ENCODE results near the gene UGT3A2.

The UGT3A2 gene, protein sequence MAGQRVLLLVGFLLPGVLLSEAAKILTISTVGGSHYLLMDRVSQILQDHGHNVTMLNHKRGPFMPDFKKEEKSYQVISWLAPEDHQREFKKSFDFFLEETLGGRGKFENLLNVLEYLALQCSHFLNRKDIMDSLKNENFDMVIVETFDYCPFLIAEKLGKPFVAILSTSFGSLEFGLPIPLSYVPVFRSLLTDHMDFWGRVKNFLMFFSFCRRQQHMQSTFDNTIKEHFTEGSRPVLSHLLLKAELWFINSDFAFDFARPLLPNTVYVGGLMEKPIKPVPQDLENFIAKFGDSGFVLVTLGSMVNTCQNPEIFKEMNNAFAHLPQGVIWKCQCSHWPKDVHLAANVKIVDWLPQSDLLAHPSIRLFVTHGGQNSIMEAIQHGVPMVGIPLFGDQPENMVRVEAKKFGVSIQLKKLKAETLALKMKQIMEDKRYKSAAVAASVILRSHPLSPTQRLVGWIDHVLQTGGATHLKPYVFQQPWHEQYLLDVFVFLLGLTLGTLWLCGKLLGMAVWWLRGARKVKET

GRCh38 chr5:36066540-36067210, at the start of gene UGT3A2:
TSS of gene UGT3A2 (minus strand) at chr5:36066882. CDS start at chr5:36066789, 93 bp downstream.
- TF ChIP-seq, protein P1, sequence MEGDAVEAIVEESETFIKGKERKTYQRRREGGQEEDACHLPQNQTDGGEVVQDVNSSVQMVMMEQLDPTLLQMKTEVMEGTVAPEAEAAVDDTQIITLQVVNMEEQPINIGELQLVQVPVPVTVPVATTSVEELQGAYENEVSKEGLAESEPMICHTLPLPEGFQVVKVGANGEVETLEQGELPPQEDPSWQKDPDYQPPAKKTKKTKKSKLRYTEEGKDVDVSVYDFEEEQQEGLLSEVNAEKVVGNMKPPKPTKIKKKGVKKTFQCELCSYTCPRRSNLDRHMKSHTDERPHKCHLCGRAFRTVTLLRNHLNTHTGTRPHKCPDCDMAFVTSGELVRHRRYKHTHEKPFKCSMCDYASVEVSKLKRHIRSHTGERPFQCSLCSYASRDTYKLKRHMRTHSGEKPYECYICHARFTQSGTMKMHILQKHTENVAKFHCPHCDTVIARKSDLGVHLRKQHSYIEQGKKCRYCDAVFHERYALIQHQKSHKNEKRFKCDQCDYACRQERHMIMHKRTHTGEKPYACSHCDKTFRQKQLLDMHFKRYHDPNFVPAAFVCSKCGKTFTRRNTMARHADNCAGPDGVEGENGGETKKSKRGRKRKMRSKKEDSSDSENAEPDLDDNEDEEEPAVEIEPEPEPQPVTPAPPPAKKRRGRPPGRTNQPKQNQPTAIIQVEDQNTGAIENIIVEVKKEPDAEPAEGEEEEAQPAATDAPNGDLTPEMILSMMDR (IDR thresholded peaks at IDR 0.05; ENCODE audit: unreplicated experiment in 3 of 3), result no peak
- H3K9me3 Mint-ChIP-seq, result no peaks in the 10 kb centered on the region
- H3K27ac Mint-ChIP-seq, result no peak within 1 kb of the TSS
- peak within 1 kb of the TSS; percentile 72 to 77 (median 76) for H3K4me3 Mint-ChIP-seq
- H3K36me3 Mint-ChIP-seq (ENCODE audit: low read depth), result no peaks in the 10 kb centered on the region
- peaks cover 37% of the 10 kb centered on the region for H3K27me3 Mint-ChIP-seq (ENCODE audit: low read depth)
- H3K4me1 Mint-ChIP-seq, result peaks cover 6% of the 10 kb centered on the region

GRCh38 chr5:36111238-36111637, 44.6 kb upstream of the UGT3A2 start:
- TF ChIP-seq, protein P1 (IDR thresholded peaks at IDR 0.05; ENCODE audit: unreplicated experiment in 3 of 3), result no peak
- Mint-ChIP-seq H3K27ac (no peak overlapping the region), H3K9me3 (no peaks in the 10 kb centered on the region), H3K27me3 (ENCODE audit: low read depth) (no peaks in the 10 kb centered on the region), H3K36me3 (ENCODE audit: low read depth) (peaks cover 26% of the 10 kb centered on the region), H3K4me3 (no peak overlapping the region), H3K4me1 (no peaks in the 10 kb centered on the region)

- H3K27ac Mint-ChIP-seq, result no peak overlapping the region
- H3K9me3 Mint-ChIP-seq, result no peaks in the 10 kb centered on the region
Measured at GRCh38 chr5:36108758-36109460, 42.2 kb upstream of the UGT3A2 start.

GRCh38 chr5:36105819-36106218, 39.1 kb upstream of the UGT3A2 start:
- Mint-ChIP-seq H3K27ac (peak overlapping the region; percentile 1 to 10 (median 4)), H3K4me1 (no peaks in the 10 kb centered on the region), H3K4me3 (peak overlapping the region in 1 of 3 experiments; percentile 3), H3K36me3 (ENCODE audit: low read depth) (peaks cover 31% of the 10 kb centered on the region), H3K9me3 (no peaks in the 10 kb centered on the region), H3K27me3 (ENCODE audit: low read depth) (no peaks in the 10 kb centered on the region)
- TF ChIP-seq, protein P1 (IDR thresholded peaks at IDR 0.05; ENCODE audit: unreplicated experiment in 3 of 3), result no peak

More at GRCh38 chr5:36108758-36109460, 42.2 kb upstream of the UGT3A2 start:
- no peak overlapping the region for H3K4me3 Mint-ChIP-seq
- no peaks in the 10 kb centered on the region for H3K27me3 Mint-ChIP-seq (ENCODE audit: low read depth)
- H3K36me3 Mint-ChIP-seq (ENCODE audit: low read depth), result peaks cover 29% of the 10 kb centered on the region
- TF ChIP-seq, protein P1 (IDR thresholded peaks at IDR 0.05; ENCODE audit: unreplicated experiment in 3 of 3), result no peak
- H3K4me1 Mint-ChIP-seq, result no peaks in the 10 kb centered on the region

DNA sequence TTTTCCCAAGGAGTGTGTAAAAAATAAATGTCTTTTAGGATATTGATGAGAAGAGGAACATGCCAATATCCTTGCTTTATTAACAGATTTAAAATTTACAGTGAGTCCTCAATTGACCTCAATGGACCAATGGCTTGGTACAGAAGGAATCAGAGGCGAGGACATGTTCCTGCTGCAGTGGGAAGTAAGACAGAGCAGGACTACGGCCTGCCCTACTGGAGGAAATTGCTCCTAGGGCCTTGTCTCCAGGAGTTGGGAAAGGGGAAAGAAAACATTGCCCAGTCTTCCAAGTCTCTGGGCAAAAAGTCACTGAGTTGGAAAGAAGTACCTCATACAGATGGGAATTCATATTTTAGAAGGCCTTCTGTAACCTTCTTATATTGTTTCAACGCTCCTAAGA, 33.1 kb upstream of the UGT3A2 start:
- no peaks in the 10 kb centered on the region for H3K27me3 Mint-ChIP-seq (ENCODE audit: low read depth)
- H3K36me3 Mint-ChIP-seq (ENCODE audit: low read depth), result peaks cover 4% of the 10 kb centered on the region
- no peak overlapping the region for H3K4me3 Mint-ChIP-seq
- H3K27ac Mint-ChIP-seq, result no peak overlapping the region
- TF ChIP-seq, protein P1 (IDR thresholded peaks at IDR 0.05; ENCODE audit: unreplicated experiment in 3 of 3), result no peak
- H3K9me3 Mint-ChIP-seq, result no peaks in the 10 kb centered on the region
- no peaks in the 10 kb centered on the region for H3K4me1 Mint-ChIP-seq

All from nephron (organoid).